ENCODE results near the gene KCTD16.

Gene KCTD16

DNA sequence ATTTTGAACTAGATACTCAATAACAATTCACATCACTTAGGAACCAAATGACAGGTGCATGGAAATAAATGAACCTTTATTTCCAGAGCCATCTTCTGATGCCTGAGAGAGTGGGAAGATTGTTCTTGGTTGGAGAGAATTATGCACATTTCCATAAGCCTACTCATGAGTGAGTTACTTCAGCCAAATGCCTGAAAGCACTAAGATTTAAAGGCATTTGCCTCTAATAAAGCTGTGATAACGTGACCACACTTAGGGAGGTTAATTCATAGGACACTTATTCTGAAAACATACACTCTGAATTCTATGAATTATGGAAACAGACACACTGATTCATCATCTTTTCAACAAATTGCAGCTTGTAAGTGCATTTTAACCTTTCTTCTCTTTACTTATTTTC lies 40.0 kb downstream of the KCTD16 start:
- no peak for DNase-seq

DNA sequence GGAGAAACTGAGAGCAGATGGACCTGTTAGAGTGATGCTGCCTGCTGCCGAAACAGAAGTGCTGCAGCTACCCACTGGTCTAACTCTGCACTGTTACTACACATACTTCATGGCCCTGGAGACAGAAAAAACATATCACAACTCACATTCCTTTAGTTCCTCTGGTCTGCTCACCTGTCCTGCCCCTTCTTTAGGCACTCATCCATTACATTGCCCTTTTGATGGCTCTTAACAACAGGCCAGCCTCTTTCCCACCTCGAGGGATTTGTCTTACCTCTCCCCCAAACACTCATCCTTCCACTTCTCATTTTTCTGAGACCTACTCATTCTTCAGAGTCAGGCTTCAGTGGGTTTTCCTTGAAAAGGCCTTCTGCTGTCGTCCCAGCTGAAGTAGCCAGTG lies 49.2 kb downstream of the KCTD16 start:
- no peak for DNase-seq

GRCh38 chr5:144227363-144227999 lies 56.8 kb downstream of the KCTD16 start:
- no peak for DNase-seq

- no peak for DNase-seq
These were observed 60.1 kb downstream of the KCTD16 start for GRCh38 chr5:144230806-144231205.

DNA sequence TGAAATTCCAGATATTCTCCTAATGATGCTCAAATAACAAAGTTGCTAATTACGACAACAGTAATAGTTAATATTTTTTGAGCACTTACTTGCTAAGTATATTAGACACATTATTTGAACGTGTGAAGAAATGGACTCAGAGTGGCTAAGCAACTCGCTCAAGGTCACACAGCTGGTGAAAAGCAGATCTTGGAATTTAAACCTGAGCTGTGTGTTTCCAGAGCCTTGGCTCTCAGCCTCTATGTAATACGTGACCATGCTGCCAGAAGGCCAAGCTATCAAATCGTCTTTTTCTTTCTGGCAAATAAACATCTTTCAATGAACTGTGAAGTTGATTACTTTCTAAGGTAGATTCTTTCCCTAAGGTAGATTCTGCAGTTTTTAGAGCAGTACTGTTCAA lies 61.6 kb downstream of the KCTD16 start:
- DNase-seq = no peak

- no peak for DNase-seq
These were observed 65.8 kb downstream of the KCTD16 start for GRCh38 chr5:144236499-144236898.

DNA sequence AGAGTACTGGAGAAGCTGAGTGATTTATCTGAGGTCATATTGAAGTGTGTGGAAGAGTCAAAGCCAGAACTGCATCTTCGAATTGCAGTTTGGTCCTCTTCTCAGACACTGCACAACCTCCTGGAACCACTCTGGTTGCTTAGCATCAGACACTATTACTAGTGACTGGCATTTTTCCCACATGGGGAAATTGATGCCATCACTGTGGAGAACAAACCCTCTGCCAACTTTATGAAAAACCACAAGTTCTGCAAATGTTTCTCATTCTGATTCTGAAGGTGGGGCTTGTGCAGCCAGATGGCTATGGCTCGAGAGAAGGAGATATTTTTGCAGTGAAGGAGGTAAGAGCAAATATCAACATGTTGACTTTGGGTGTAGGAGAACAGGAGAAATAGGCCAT lies 67.2 kb downstream of the KCTD16 start:
- DNase-seq = no peak

DNA sequence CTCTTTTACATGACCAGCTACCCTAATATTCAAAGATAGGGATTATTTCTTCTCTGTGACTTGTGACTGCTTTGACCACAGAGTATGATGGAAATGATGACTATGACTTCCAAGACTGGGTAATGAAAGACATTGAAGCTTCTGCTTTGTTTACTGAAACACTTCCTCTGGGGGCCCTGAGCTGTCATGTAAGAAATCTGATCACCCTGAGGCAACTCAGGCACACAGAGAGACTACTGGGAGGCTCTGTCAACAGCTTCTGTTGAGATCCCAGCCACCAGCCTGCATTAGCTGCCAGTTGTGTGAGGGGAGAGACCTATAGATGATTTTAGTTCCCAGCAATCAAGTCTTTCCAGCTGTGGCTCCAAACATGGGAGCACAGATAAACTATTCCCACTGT lies 76.5 kb downstream of the KCTD16 start:
- DNase-seq = no peak

DNA sequence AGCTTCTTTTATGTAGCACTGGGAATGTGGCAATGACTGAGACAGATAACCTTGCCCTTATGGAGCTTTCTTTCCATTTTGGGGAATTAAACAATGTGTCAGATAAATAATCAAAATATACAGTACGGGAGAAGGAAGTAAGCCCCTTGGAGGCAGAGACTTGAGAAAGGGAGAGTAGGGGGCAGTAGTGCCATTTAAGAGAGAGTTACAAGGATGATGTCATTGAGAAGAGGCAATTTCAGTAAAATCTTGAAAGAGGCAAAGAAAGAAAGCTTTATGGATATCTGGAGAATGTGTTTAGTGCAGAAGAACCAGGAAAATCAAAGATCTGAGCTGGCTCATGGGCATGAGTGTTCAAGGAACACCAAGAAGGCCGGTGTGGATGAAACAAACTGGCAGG lies 77.3 kb downstream of the KCTD16 start:
- no peak for DNase-seq

- no peak for DNase-seq
These were observed 79.2 kb downstream of the KCTD16 start for GRCh38 chr5:144249755-144250464.

DNA sequence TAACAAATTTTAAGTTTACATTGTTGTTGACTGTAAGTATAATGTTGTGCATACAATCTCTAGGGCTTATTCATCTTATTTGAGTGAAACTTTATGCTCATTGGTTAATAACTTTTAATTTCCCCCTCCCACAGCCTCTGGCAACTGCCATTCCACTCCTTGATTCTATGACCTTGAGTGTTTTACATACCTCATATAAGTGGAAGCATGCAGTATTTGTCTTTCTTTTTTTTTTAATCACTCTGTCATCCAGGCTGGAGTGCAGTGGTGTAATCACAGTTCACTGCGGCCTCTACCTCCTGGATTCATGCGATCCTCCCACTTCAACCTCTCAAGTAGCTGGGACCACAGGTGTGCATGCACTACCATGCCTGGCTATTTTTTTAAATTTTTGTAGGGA lies 83.9 kb downstream of the KCTD16 start:
- no peak for DNase-seq

DNA sequence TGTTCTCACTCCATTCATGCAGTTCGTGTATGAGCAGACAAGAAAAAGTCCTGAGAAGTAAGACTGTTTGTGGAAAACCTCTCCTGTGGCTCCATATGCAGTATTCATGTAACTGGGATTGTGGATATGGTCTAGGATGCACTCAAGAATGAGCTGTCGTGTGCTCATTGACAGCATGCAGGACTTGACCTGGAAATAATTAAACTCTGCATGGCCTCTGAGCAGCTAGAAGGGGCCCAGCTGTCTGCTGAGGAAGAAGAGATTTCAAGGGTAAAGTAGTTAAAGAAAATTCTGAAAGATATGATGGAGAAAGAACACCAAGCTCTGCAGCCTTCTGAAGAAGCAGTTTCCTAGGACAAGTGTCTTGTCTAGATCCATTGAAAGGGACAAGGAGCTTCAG lies 89.4 kb downstream of the KCTD16 start:
- DNase-seq = no peak

- DNase-seq = no peak
These were observed 95.1 kb downstream of the KCTD16 start for GRCh38 chr5:144265643-144266247.

GRCh38 chr5:144267961-144268513 lies 97.4 kb downstream of the KCTD16 start:
- DNase-seq = no peak

- no peak for DNase-seq
These were observed 102.8 kb downstream of the KCTD16 start for GRCh38 chr5:144273232-144274027.

GRCh38 chr5:144275329-144275728 lies 104.7 kb downstream of the KCTD16 start:
- DNase-seq = no peak

GRCh38 chr5:144276034-144276822 lies 105.6 kb downstream of the KCTD16 start:
- no peak for DNase-seq

- DNase-seq = no peak
These were observed 111.1 kb downstream of the KCTD16 start for GRCh38 chr5:144281784-144282183.

DNA sequence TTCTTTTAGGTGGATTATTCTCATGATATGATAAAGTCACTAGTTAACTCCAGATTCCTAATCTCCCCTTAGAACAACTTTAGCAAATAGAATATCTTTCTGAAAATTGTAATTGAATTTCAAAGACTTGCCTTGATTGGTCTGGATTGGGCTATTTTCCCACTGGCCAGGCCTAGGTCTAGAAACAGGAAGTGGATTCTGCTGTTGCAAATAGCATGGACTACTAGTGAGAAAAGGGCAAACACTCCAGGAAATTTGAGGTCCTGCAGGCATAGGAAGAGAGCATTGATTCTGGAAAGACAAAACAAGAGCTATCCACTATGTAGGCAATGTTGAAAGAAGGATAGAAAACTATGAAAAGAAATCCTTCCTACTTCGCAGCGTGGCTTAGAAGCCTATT lies 113.4 kb downstream of the KCTD16 start:
- no peak for DNase-seq

GRCh38 chr5:144284931-144285502 lies 114.3 kb downstream of the KCTD16 start:
- DNase-seq = no peak

GRCh38 chr5:144289277-144289676 lies 118.6 kb downstream of the KCTD16 start:
- no peak for DNase-seq

GRCh38 chr5:144292029-144292428 lies 121.4 kb downstream of the KCTD16 start:
- no peak for DNase-seq

All from DMS79 (cell line).